ENCODE data around the gene TMPRSS6.

GRCh38 chr22:37080438-37080837 lies 29.1 kb downstream of the TMPRSS6 start:
- no peak for TF ChIP-seq EZH2 (IDR thresholded peaks at IDR 0.05; ENCODE audit: low read length, missing control alignments)
- no peak for TF ChIP-seq CTCF (conservative IDR thresholded peaks at IDR 0.05 in 1 of 2, IDR thresholded peaks at IDR 0.05 in 1 of 2; ENCODE audit: low read depth in 1 of 2, low read length in 2 of 2)
